Thymus (tissue), 11 donors: ENCODE results near the gene INSM1. TPM values are rescaled to one million over a fixed set of nuclear protein-coding genes. Genes with fewer than 3 reads are reported as not detected.

Experiments used
- DNase-seq, 9 donors: peaks; one replicate each; pipeline ENCODE4 v3.0.0-alpha.2; 2013; ENCODE audit warnings: low spot score in 9 of 9, low read depth in 6 of 9, missing footprints in 1 of 9
- H3K27ac ChIP-seq, 2 donors: one replicate each; pipeline ENCODE4 v1.5.1; 2013; ENCODE audit warnings: control low read depth in 1 of 2, low read depth in 1 of 2, low read length in 1 of 2, mild to moderate bottlenecking in 1 of 2, moderate library complexity in 1 of 2
- H3K27me3 ChIP-seq, 2 donors: one replicate each; pipeline ENCODE4 v1.5.1; 2013; ENCODE audit warnings: low read length in 1 of 2; ENCODE audit not compliant: control insufficient read depth in 2 of 2, insufficient read depth in 1 of 2
- H3K36me3 ChIP-seq, 2 donors: one replicate each; pipeline ENCODE4 v1.5.1; 2013; ENCODE audit warnings: low read length in 1 of 2, mild to moderate bottlenecking in 1 of 2, moderate library complexity in 1 of 2; ENCODE audit not compliant: control insufficient read depth in 2 of 2, insufficient read depth in 2 of 2
- H3K4me1 ChIP-seq, 2 donors: one replicate each; pipeline ENCODE4 v1.5.1; 2013; ENCODE audit warnings: low read length in 2 of 2; ENCODE audit not compliant: control insufficient read depth in 2 of 2, insufficient read depth in 2 of 2
- H3K4me3 ChIP-seq, 2 donors: one replicate each; pipeline ENCODE4 v1.5.1; 2013; ENCODE audit warnings: low read length in 2 of 2, control low read depth in 1 of 2, mild to moderate bottlenecking in 1 of 2
- H3K9me3 ChIP-seq, 2 donors: one replicate each; pipeline ENCODE4 v1.5.1; 2013; ENCODE audit warnings: low read length in 1 of 2, mild to moderate bottlenecking in 1 of 2; ENCODE audit not compliant: control insufficient read depth in 2 of 2, insufficient read depth in 1 of 2
- WGBS: extraction: QIAGEN DNeasy Blood & Tissue Kit; methylation state at CpG from one replicate; pipeline ENCODE4 v1.1.7; 2013; 5-methylcytosine and 5-hydroxymethylcytosine counted together
- polyA plus RNA-seq: library from polyadenylated mRNA; stranded (reverse); fragments of 200-250 nt; gene quantifications from one replicate; pipeline ENCODE4 v1.2.3, GENCODE V29; 2013
- total RNA-seq: library from RNA; stranded (reverse); fragments of 120-200 nt; gene quantifications from one replicate; pipeline ENCODE4 v1.2.4, GENCODE V29; 2013
- donor health status: healthy.

The INSM1 gene
- total and polyA plus RNA-seq, 2 donors = 4.4 to 7.6 TPM

- Histone ChIP-seq H3K9me3 (peaks cover 0 to 2% of the 10 kb centered on the region in 2 donors), H3K27me3 (no peaks in the 10 kb centered on the region), H3K4me3 (no peak overlapping the region), H3K4me1 (peaks cover 21 to 33% of the 10 kb centered on the region in 2 donors), H3K36me3 (no peaks in the 10 kb centered on the region), H3K27ac (peak overlapping the region in 1 of 2 donors; percentile 56)
- 59% methylated on average over 8 of the region's 8 CpGs for WGBS
- DNase-seq = peak in 6 of 9 donors; percentile 37 to 71 (median 46)
Observed at GRCh38 chr20:20417876-20418676, 50.2 kb downstream of the INSM1 start.
